Measurements from ENCODE around the gene JAKMIP1.

DNA sequence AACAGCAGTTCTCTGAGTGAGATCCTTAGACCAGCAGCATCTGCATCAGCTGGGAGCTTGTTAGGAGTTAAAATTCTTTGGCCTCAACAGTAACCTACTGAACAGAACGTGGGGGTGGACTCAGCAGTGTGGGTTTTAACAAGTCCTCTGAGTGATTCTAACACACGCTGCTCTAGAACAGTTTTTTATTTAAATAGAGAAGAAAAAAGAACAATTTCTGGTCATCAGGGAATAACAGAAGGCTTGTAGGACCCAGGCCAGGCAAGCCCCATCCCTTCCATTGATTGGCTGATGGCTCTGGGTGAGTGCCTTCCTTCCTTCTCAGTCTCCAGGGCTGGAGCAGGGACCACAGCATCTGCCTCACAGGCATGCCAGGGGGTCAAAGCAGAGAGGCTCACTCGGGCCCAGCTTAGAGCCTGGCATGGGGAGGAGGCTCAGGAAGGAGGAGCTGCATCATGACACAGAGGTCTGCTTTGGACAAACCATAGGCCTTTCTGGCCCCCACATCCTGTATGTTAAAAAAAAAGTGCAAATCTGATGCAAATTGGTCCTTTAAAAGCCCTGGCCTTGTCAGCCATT is 56.7 kb downstream of the JAKMIP1 start:
- TF ChIP-seq, protein P1, sequence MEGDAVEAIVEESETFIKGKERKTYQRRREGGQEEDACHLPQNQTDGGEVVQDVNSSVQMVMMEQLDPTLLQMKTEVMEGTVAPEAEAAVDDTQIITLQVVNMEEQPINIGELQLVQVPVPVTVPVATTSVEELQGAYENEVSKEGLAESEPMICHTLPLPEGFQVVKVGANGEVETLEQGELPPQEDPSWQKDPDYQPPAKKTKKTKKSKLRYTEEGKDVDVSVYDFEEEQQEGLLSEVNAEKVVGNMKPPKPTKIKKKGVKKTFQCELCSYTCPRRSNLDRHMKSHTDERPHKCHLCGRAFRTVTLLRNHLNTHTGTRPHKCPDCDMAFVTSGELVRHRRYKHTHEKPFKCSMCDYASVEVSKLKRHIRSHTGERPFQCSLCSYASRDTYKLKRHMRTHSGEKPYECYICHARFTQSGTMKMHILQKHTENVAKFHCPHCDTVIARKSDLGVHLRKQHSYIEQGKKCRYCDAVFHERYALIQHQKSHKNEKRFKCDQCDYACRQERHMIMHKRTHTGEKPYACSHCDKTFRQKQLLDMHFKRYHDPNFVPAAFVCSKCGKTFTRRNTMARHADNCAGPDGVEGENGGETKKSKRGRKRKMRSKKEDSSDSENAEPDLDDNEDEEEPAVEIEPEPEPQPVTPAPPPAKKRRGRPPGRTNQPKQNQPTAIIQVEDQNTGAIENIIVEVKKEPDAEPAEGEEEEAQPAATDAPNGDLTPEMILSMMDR (IDR thresholded peaks at IDR 0.05): no peak
- no peak for TF ChIP-seq EZH2 (IDR thresholded peaks at IDR 0.05)

Data from neural progenitor cell (in vitro differentiated cells).